Heart left ventricle (tissue), 13 donors: ENCODE results near the gene FKBP6.

ENCODE experiments used
- POLR2A ChIP-seq, 2 donors: fragments of 450-650 bp; IDR thresholded peaks; one replicate each; pipeline ENCODE4 v1.6.1; 2017; ENCODE audit warnings: antibody characterized with exemption in 2 of 2, mild to moderate bottlenecking in 2 of 2, moderate library complexity in 2 of 2
- TF ChIP-seq, protein P1 (sequence below), 12 donors: fragments of 200-600 bp; sonication (generic) in 4 of 12; IDR thresholded peaks; one replicate each; pipeline versions ENCODE4 v1.5.0 to v1.8.0; 2018 to 2022; ENCODE audit warnings: antibody characterized with exemption in 12 of 12, mild to moderate bottlenecking in 5 of 12
- donor health status: ischemic (EF 13 %, LVEDD 7.1; RV severe dilation, severe dysfunction).
- donor health status: DM: no; HTN: yes; CAD: no.
- donor health status: DM: no; HTN: no; CAD: no.
- donor health status: ischemic (EF 25% LVEDD 6.9; RV normal size, moderate dysfunction).
- donor health status: ischemic (EF 25% LVEDD 5.7; RV mildly dilated, moderate dysfunction).
- donor health status: ischemic (EF 35%, LVEDD 5.7; RV mildly dilated, moderate dysfunction).
- donor health status: nonischemic (EF 11% LVEDD 7.7; RV severe dilation, severe dysfunction).
- donor health status: DM: yes; HTN: yes; CAD: no.
- donor health status: PGD.
- donor health status: ischemic (EF 29% LVEDD 5.4; RV normal size, mild dysfunction).
- donor health status: nonischemic (EF 23%, LVEDD 6.1; RV moderate dilation, normal function).

DNA sequence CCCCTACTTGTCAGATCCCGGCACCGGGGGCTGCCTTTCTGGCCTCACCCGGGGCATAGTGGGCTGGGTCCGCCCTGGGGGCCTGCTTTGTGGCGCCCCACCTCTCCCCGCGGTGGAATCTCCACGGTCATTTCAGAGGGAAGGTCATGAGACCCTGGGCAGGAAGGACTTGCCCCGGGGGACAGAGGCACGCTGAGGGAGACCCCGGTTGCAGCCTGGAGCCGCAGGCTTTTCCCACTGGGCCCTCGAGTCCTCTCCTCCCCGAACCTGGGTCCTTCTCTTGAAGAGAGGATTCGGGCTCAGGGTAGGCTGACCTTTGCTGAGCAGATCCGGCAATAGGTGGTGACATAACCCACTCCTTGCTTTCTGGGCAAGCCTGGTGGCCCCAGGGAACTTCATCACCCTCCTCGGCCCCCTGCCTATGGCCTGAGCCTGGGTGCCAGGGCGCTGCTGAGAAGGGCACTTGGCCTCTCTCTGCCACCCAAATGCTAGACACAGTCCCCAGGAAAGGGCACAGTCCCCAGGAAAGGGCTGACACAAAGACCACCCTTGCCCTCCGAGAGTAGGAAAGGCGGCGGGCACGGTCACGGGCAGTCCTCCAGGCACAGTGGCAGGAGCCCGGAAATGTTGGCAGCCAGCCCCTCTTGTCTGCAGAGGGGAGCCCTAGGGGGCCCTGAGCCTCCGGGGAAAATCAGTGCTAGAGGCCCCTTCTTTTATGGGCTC lies 36.2 kb downstream of the FKBP6 start:
- TF ChIP-seq, protein P1, sequence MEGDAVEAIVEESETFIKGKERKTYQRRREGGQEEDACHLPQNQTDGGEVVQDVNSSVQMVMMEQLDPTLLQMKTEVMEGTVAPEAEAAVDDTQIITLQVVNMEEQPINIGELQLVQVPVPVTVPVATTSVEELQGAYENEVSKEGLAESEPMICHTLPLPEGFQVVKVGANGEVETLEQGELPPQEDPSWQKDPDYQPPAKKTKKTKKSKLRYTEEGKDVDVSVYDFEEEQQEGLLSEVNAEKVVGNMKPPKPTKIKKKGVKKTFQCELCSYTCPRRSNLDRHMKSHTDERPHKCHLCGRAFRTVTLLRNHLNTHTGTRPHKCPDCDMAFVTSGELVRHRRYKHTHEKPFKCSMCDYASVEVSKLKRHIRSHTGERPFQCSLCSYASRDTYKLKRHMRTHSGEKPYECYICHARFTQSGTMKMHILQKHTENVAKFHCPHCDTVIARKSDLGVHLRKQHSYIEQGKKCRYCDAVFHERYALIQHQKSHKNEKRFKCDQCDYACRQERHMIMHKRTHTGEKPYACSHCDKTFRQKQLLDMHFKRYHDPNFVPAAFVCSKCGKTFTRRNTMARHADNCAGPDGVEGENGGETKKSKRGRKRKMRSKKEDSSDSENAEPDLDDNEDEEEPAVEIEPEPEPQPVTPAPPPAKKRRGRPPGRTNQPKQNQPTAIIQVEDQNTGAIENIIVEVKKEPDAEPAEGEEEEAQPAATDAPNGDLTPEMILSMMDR (IDR thresholded peaks at IDR 0.05) = no peak
- no peak for TF ChIP-seq POLR2A (IDR thresholded peaks at IDR 0.05)
